Heart left ventricle (tissue), 16 donors: ENCODE data around the gene PRKN. TPM values are rescaled to one million over a fixed set of nuclear protein-coding genes. Genes with fewer than 3 reads are reported as not detected.
A peak's percentile ranks its signal among the peaks of the same experiment; 100 is the strongest.

Experiments
- ATAC-seq, 4 donors: fragments of 200-7000 bp; cut with Tn5 transposase; one replicate each; pipeline ENCODE4 v1.9.1; 2020 to 2022; ENCODE audit warnings: moderate library complexity in 4 of 4, mild to moderate bottlenecking in 3 of 4, moderate number of reproducible peaks in 1 of 4
- DNase-seq, 5 donors: peaks; one replicate each; pipeline ENCODE4 v3.0.0-alpha.2; 2020
- H3K27ac ChIP-seq, 12 donors: fragments of 200-600 bp; sonication (generic) in 4 of 12; one replicate each; pipeline versions ENCODE4 v1.5.0 to v1.8.0; 2016 to 2022; ENCODE audit warnings: mild to moderate bottlenecking in 2 of 12
- H3K27me3 ChIP-seq, 9 donors: fragments of 200-600 bp; sonication (generic) in 2 of 9; one replicate each; pipeline versions ENCODE4 v1.5.1 to v1.8.0; 2016 to 2022; ENCODE audit warnings: mild to moderate bottlenecking in 3 of 9
- H3K36me3 ChIP-seq, 9 donors: fragments of 200-600 bp; sonication (generic) in 2 of 9; one replicate each; pipeline versions ENCODE4 v1.5.0 to v1.8.0; 2018 to 2022; ENCODE audit warnings: mild to moderate bottlenecking in 2 of 9
- H3K4me1 ChIP-seq, 12 donors: fragments of 200-600 bp; sonication (generic) in 4 of 12; one replicate each; pipeline versions ENCODE4 v1.5.0 to v1.8.0; 2016 to 2022; ENCODE audit warnings: mild to moderate bottlenecking in 3 of 12
- H3K4me3 ChIP-seq, 12 donors: fragments of 200-600 bp; sonication (generic) in 4 of 12; one replicate each; pipeline versions ENCODE4 v1.5.0 to v1.8.0; 2017 to 2022; ENCODE audit warnings: mild to moderate bottlenecking in 9 of 12, moderate library complexity in 4 of 12
- H3K9me3 ChIP-seq, 12 donors: fragments of 200-600 bp; sonication (generic) in 4 of 12; one replicate each; pipeline versions ENCODE4 v1.5.0 to v1.8.0; 2016 to 2022; ENCODE audit warnings: mild to moderate bottlenecking in 1 of 12
- CTCF ChIP-seq, 12 donors: fragments of 200-600 bp; sonication (generic) in 4 of 12; IDR thresholded peaks; one replicate each; pipeline versions ENCODE4 v1.5.0 to v1.8.0; 2018 to 2022; ENCODE audit warnings: antibody characterized with exemption in 12 of 12, mild to moderate bottlenecking in 5 of 12
- POLR2A ChIP-seq, 2 donors: fragments of 450-650 bp; IDR thresholded peaks; one replicate each; pipeline ENCODE4 v1.6.1; 2017; ENCODE audit warnings: antibody characterized with exemption in 2 of 2, mild to moderate bottlenecking in 2 of 2, moderate library complexity in 2 of 2
- WGBS, 4 donors: extraction: QIAGEN DNeasy Blood & Tissue Kit in 2 of 4; methylation state at CpG; one replicate each; pipeline versions ENCODE4 v1.1.5 to v1.1.7; 2013 to 2018; 5-methylcytosine and 5-hydroxymethylcytosine counted together
- intact Hi-C, 10 donors: fragments of 100-400 bp; cut with DNase I; formaldehyde crosslinking; loops; one replicate each; pipeline versions ENCODE4 v1.11.1 to v1.14.2; 2022
- polyA plus RNA-seq, 2 donors: library from polyadenylated mRNA; stranded (reverse); fragments of 200-250 nt; gene quantifications; one replicate each; pipeline ENCODE4 v1.2.3, GENCODE V29; 2013
- total RNA-seq, 9 donors: library from RNA; depleted of rRNA in 2 of 9; stranded (reverse); fragments of >200 nt in 2 of 9; fragmentation: NEBNext Ultra II Directional in 3 of 9; extraction: Animal tissue kit (Norgen Biotek cat#: 25700) in 3 of 9; gene quantifications; one replicate each; pipeline versions ENCODE4 v1.1.0 to v1.2.4, GENCODE V29; 2016 to 2023
- donor health status: ischemic (EF 13 %, LVEDD 7.1; RV severe dilation, severe dysfunction).
- donor health status: healthy with polysubstance abuse.
- donor health status: DM: no; HTN: yes; CAD: no.
- donor health status: DM: no; HTN: no; CAD: no.
- donor health status: ischemic (EF 25% LVEDD 6.9; RV normal size, moderate dysfunction).
- donor health status: ischemic (EF 25% LVEDD 5.7; RV mildly dilated, moderate dysfunction).
- donor health status: healthy.
- donor health status: DM: yes; HTN: yes; CAD: no.
- donor health status: ischemic (EF 35%, LVEDD 5.7; RV mildly dilated, moderate dysfunction).
- donor health status: nonischemic (EF 11% LVEDD 7.7; RV severe dilation, severe dysfunction).
- donor health status: DM: yes; HTN: yes; CAD: no.
- donor health status: PGD.
- donor health status: ischemic (EF 29% LVEDD 5.4; RV normal size, mild dysfunction).
- donor health status: nonischemic (EF 23%, LVEDD 6.1; RV moderate dilation, normal function).

Gene PRKN
- total and polyA plus RNA-seq, 11 donors, result 3.4 to 32.5 (median 21.2) TPM

DNA sequence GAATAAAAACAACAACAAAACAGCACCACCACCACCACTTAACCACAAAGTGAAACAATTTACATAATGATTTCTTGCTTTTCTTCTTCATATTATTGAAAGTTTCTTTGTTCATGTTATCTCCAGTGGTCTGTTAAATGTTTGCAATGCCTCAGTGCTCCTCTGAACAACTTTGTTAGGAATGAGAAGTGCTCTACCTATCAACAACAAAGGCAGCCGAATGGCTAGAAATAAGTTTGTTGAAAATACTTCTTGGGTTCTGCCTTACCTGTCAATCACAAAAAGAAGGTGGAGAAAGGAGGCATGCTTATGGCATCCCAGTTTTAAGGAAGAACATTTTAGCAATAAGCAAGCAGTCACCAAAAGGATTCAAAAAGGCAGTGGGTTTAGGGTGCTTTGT, 490.2 kb downstream of the PRKN start:
- Histone ChIP-seq H3K27ac (no peak overlapping the region), H3K4me1 (peaks cover 0 to 6% (median 0%) of the 10 kb centered on the region in 12 donors), H3K36me3 (no peaks in the 10 kb centered on the region), H3K9me3 (no peaks in the 10 kb centered on the region), H3K4me3 (no peak overlapping the region), H3K27me3 (no peaks in the 10 kb centered on the region)
- TF ChIP-seq POLR2A (IDR thresholded peaks at IDR 0.05) (no peak), CTCF (IDR thresholded peaks at IDR 0.05) (no peak)
- WGBS, 4 donors, result 51 to 57% (median 56%) methylated on average over 1 of the region's 1 CpG
- intact Hi-C loops, result no loop called here
- DNase-seq (no peak), ATAC-seq (no peak)

DNA sequence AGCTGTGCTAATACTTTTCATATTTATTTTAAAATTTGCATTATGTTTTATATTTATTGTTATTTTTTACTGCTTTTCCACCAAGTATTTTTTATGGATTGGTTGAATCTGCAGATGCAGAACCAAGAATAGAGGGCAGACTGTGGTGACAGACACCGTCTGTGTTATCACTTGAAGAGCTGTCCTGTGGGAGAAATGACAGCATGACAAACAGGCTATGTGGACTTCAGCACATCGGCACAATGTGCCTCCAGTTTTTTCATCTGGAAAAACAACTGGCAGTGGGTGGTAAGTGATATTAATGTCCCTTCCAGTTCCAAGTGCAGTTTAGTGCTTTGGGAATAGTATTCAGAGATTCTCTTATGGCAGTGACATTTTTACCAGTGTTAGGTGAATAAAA, 492.9 kb downstream of the PRKN start:
- peak; percentile 68 to 78 (median 75) for ATAC-seq
- H3K36me3 ChIP-seq, result no peaks in the 10 kb centered on the region
- H3K27ac ChIP-seq, result peak overlapping the region in 10 of 12 donors; percentile 11 to 63 (median 40)
- peaks cover 0 to 30% (median 15%) of the 10 kb centered on the region in 12 donors for H3K4me1 ChIP-seq
- H3K9me3 ChIP-seq, result no peaks in the 10 kb centered on the region
- H3K4me3 ChIP-seq, result peak overlapping the region in 7 of 12 donors; percentile 25 to 42 (median 35)
- H3K27me3 ChIP-seq, result no peaks in the 10 kb centered on the region
- DNase-seq, result no peak
- WGBS, 4 donors, result 7 to 34% (median 22%) methylated on average over 2 of the region's 2 CpGs
- TF ChIP-seq POLR2A (IDR thresholded peaks at IDR 0.05), result no peak
- TF ChIP-seq CTCF (IDR thresholded peaks at IDR 0.05), result no peak
- intact Hi-C loops, result loop anchor here in 1 of 10 donors (5.0 kb wide), 1 partner anchor 52 kb away; no protein-coding TSS in a partner anchor

DNA sequence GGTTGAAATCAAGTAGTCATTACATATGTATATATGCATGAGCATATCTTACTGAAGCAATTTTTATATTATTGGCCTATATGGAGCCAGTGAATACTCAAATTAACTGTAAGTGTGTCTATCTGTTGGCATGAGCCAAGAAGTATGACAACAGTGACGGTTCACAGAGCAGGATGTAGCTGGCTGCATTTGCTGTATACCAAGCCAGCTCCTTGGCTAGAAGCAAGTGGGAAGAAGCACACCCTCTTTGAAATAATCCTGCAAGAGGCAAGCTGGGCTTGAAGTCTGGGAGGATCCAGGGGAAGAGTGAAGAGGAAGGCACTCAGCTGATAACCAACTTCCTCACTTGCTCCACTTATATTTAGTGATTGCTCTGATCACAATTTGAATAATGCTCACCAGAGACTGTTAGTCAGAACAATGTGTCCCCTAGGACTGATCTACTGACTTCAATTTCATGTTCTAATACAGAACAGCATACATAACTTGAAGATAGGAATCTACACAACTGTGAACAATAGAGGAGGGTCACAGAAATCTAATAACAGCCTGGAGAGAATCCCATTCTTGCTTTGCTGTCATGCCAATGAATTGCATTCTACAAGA, 497.3 kb downstream of the PRKN start:
- Histone ChIP-seq H3K4me3 (no peak overlapping the region), H3K4me1 (peaks cover 0 to 45% (median 16%) of the 10 kb centered on the region in 12 donors), H3K36me3 (no peaks in the 10 kb centered on the region), H3K27me3 (no peaks in the 10 kb centered on the region), H3K27ac (peak overlapping the region in 8 of 12 donors; percentile 8 to 49 (median 29)), H3K9me3 (peaks cover 0 to under 1% (median 0%) of the 10 kb centered on the region in 12 donors)
- intact Hi-C loops, result loop anchor here in 1 of 10 donors (5.0 kb wide), 1 partner anchor 48 kb away; no protein-coding TSS in a partner anchor
- TF ChIP-seq CTCF (IDR thresholded peaks at IDR 0.05) (no peak), POLR2A (IDR thresholded peaks at IDR 0.05) (no peak)
- WGBS, 4 donors, result 6 to 14% (median 9%) methylated on average over 1 of the region's 1 CpG
- DNase-seq, result peak in 1 of 5 donors; percentile 12
- ATAC-seq, result peak; percentile 62 to 85 (median 77)

DNA sequence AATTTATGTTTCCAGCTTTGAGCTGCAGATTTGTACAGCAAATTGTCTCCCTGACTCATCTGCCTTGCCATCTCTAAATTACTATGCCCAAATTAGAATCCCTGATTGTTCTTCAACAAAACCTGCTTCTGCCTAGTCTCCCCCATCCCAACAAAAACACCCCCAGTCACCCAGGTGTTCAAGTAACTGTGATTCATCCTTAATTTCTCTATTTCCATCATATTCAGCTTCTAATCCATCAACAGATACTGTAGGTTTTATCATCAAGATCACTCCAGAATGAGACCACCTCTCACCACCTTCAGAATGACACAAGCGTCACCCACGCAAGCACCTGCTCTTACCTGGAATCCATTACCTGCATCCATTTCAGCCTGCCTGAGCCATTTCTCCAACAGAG, 498.5 kb downstream of the PRKN start:
- TF ChIP-seq CTCF (IDR thresholded peaks at IDR 0.05) (no peak), POLR2A (IDR thresholded peaks at IDR 0.05) (no peak)
- WGBS, 4 donors, result 96 to 100% (median 97%) methylated on average over 2 of the region's 2 CpGs
- intact Hi-C loops, result loop anchor here in 1 of 10 donors (5.0 kb wide), 1 partner anchor 42 kb away; no protein-coding TSS in a partner anchor
- Histone ChIP-seq H3K27ac (no peak overlapping the region), H3K27me3 (no peaks in the 10 kb centered on the region), H3K4me1 (peaks cover 0 to 41% (median 16%) of the 10 kb centered on the region in 12 donors), H3K36me3 (no peaks in the 10 kb centered on the region), H3K9me3 (peaks cover 0 to 9% (median 0%) of the 10 kb centered on the region in 12 donors), H3K4me3 (no peak overlapping the region)
- ATAC-seq (no peak), DNase-seq (no peak)
